Measurements from ENCODE around the gene BCL7B. TPM values are rescaled to one million over a fixed set of nuclear protein-coding genes. Genes with fewer than 3 reads are reported as not detected.

Gene BCL7B
- total and polyA plus RNA-seq, 2 of the 4 experiments (the other 2 are of a cell fraction), result 7.2 to 51.3 TPM

GRCh38 chr7:73496626-73497025 is 60.9 kb downstream of the BCL7B start:
- H3K27me3 ChIP-seq (ENCODE audit: control insufficient read depth, insufficient read depth, low read length), result no peaks in the 10 kb centered on the region
- no peak overlapping the region for H2BK20ac ChIP-seq (ENCODE audit: low read depth, low read length)
- no peak overlapping the region for H3K56ac ChIP-seq (ENCODE audit: extremely low read depth, insufficient read depth, low read length)
- no peaks in the 10 kb centered on the region for H3K9me3 ChIP-seq (ENCODE audit: control insufficient read depth, insufficient read depth, low read length)
- H3K9me1 ChIP-seq (ENCODE audit: insufficient read depth, low read length), result no peaks in the 10 kb centered on the region
- H3K14ac ChIP-seq (replicated peaks; ENCODE audit: low read depth, low read length), result no peak overlapping the region
- H3K4me3 ChIP-seq (ENCODE audit: insufficient read depth, low read depth, low read length), result no peak overlapping the region
- H4K8ac ChIP-seq (ENCODE audit: low read depth in 2 of 2, low read length in 2 of 2), result no peak overlapping the region
- dilution Hi-C loops (cut with HindIII; ENCODE audit: low sequenced_read_pairs, unreplicated experiment) (no loop called here), intact Hi-C loops (cut with micrococcal nuclease) (no loop called here), in situ Hi-C loops (cut with MboI; ENCODE audit: low sequenced_read_pairs) (no loop called here)
- H2BK15ac ChIP-seq (ENCODE audit: low read depth, low read length), result no peak overlapping the region
- no peak overlapping the region for H2AFZ ChIP-seq (replicated peaks; ENCODE audit: low read length, poor library complexity)
- CTCF ChIA-PET, result no interaction called here
- H3K9ac ChIP-seq (ENCODE audit: low read depth, low read length), result no peak overlapping the region
- 100% methylated on average over 3 of the region's 7 CpGs; no CpG with 5 or more reads in 1 of the 2 experiments for WGBS, 2 experiments (ENCODE audit: extremely low coverage in 2 of 2, insufficient read length in 1 of 2)
- no peak overlapping the region for H2BK120ac ChIP-seq (ENCODE audit: low read depth, low read length)
- no peak overlapping the region for H3K4ac ChIP-seq (ENCODE audit: low read depth, low read length)
- no peak overlapping the region for H4K91ac ChIP-seq (ENCODE audit: insufficient read depth, low read depth, low read length)
- H3K36me3 ChIP-seq (ENCODE audit: control insufficient read depth, insufficient read depth, low read length), result peaks cover 62% of the 10 kb centered on the region
- no peak overlapping the region for H3K23ac ChIP-seq (ENCODE audit: low read depth, low read length)
- H3K79me1 ChIP-seq (ENCODE audit: low read depth in 1 of 2, low read length in 2 of 2), result peaks cover 30 to 55% of the 10 kb centered on the region in 2 experiments
- H4K20me1 ChIP-seq (ENCODE audit: insufficient read depth, low read length), result peaks cover 38% of the 10 kb centered on the region
- H2AK9ac ChIP-seq (replicated peaks; ENCODE audit: low read depth, low read length, poor library complexity), result no peak overlapping the region
- H3K18ac ChIP-seq (ENCODE audit: low read depth, low read length), result no peak overlapping the region
- H2AK5ac ChIP-seq (ENCODE audit: low read depth, low read length), result no peak overlapping the region
- TF ChIP-seq BHLHE40 (IDR thresholded peaks at IDR 0.05; ENCODE audit: low read depth, low read length) (no peak), RCOR1 (IDR thresholded peaks at IDR 0.05; ENCODE audit: insufficient replicate concordance, low read length) (no peak), CHD1 (IDR thresholded peaks at IDR 0.05; ENCODE audit: low read depth, low read length) (no peak), CTCF (conservative IDR thresholded peaks at IDR 0.05; ENCODE audit: low read depth, low read length) (no peak), RAD21 (IDR thresholded peaks at IDR 0.05; ENCODE audit: low read length) (no peak), SMC3 (IDR thresholded peaks at IDR 0.05; ENCODE audit: low read depth, low read length) (no peak), CEBPB (IDR thresholded peaks at IDR 0.05; ENCODE audit: low read depth, low read length) (no peak), FOS (IDR thresholded peaks at IDR 0.05; ENCODE audit: low read depth, low read length) (no peak), RFX5 (IDR thresholded peaks at IDR 0.05; ENCODE audit: low read depth, low read length) (no peak), MAFK (IDR thresholded peaks at IDR 0.05; ENCODE audit: low read depth, low read length) (no peak), USF2 (IDR thresholded peaks at IDR 0.05; ENCODE audit: low read depth, low read length) (no peak), ELK1 (IDR thresholded peaks at IDR 0.05; ENCODE audit: borderline replicate concordance, low read depth, low read length) (no peak)
- no peak for DNase-seq
- H4K5ac ChIP-seq (ENCODE audit: low read depth, low read length), result no peak overlapping the region
- H3K4me1 ChIP-seq (ENCODE audit: control insufficient read depth, insufficient read depth, low read length), result no peaks in the 10 kb centered on the region
- no TSS peak for BruUV-seq (replicated peaks)
- H2BK5ac ChIP-seq (ENCODE audit: low read depth, low read length, poor library complexity, severe bottlenecking), result no peak overlapping the region
- POLR2A ChIA-PET (ENCODE audit: unreplicated experiment), result no interaction called here
- H3K4me2 ChIP-seq (ENCODE audit: low read depth, low read length), result no peak overlapping the region
- no peak for ATAC-seq (ENCODE audit: low read depth)
- H3K27ac ChIP-seq (ENCODE audit: insufficient read depth, low read length), result no peak overlapping the region
